HG02938 (cell line): ENCODE measurements around the gene PPP4R3B.

Source experiments
- ATAC-seq: cut with Tn5 transposase; IDR thresholded peaks from one replicate; pipeline ENCODE4 v1.9.1; 2021; ENCODE audit warnings: mild to moderate bottlenecking, moderate library complexity; ENCODE audit not compliant: unreplicated experiment

The PPP4R3B gene

DNA sequence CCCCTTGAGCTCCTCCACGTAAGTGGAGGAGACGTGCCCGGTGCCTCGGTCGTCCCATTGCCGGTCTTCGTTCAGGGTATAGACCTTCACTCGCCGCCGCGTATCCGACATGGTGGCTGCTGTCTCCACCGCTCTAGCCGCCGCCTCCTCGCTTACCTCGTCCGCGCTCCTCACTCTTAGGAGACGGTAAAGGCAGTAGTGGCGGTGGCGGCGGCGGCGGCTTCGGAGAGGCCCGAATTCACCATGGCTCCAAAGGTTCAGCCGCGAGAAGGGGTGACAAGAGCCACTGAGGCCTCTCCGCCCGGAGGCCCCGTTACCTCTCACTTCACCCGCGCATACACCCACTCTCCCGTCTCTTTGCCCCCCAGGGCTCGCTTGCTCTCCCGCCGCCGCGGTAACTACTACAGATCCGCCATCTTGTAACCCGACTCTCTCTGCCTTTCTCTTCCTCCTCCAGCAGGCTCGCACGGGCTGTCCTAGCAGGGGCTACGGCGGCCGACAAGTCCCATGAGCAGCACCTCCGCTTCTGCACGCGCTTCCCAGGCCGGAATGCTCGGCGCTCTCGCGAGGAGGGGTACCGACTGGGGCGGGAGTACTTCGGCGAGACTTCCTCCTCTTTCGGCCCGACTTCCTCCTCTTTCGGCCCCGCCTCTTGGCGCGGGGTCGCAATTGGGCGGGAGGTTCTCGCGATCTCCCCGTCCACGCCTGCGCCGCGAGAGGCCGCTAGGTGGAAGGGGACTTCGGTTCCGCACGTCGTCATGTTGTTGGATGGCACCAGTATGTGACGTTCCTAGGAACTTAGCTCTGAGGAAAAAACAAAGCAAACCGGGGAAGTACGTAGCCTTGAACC, at the start of gene PPP4R3B:
TSS of gene PPP4R3B (minus strand) at position 448 of the 850 bp plus-strand sequence. CDS start at position 111, 337 bp downstream.
- peak; percentile 74 for ATAC-seq

GRCh38 chr2:55653255-55653654, 35.8 kb upstream of the PPP4R3B start:
- no peak for ATAC-seq

- ATAC-seq, result no peak
These were observed 31.8 kb upstream of the PPP4R3B start for GRCh38 chr2:55649211-55649610.

GRCh38 chr2:55636831-55637230, 19.4 kb upstream of the PPP4R3B start:
- no peak for ATAC-seq

- ATAC-seq, result no peak
These were observed 11.5 kb upstream of the PPP4R3B start for GRCh38 chr2:55628931-55629330.

GRCh38 chr2:55627915-55628314, 10.5 kb upstream of the PPP4R3B start:
- ATAC-seq, result no peak

DNA sequence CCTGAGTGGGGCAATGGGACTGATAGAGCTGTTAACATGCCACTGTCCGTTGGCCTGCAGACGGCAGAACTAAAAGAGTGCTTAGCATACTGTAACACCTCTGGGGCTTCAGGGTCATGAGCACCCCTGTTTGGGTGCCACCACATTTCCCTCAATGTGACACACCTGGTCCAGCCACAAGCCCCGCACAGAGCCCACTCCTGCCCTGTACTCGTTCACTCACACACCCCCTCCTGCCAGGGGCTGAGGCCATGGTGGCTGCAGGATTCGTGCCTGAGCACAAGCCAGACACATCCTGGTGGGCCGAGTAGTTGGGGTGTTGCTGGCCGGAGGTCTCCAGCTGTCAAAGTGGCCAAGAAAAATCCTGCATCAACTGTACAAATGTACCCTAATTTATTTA, 4.4 kb upstream of the PPP4R3B start:
- no peak for ATAC-seq

DNA sequence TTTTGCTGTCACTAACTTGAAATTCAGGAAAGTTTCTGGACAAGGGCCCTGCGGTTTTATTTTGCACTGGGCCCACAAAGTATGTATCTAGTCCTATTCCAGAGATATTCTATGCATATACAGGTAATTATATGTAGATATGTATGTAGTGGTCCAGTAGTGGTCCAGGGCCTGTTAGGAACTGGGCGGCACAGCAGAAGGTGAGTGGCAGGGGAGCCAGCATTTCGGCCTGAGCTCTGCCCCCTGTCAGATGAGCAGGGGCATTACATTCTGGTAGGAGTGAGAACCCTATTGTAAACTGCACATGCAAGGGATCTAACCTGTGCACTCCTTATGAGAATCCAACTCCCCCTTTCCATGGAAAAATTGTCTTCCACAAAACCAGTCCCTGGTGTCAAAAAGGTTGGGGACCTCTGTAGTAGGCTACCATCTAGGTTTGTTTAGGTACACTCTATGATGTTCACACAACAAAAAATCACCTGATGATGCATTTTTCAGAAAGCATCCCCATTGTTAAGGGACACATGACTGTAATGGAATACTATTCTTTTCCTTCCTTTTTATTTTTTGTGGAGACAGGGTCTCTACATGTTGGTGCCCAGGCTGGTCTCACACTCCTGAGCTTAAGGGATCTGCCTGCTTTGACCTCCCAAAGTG, 2.8 kb upstream of the PPP4R3B start:
- ATAC-seq, result no peak

GRCh38 chr2:55618275-55619055, 1.0 kb upstream of the PPP4R3B start:
- peak; percentile 35 for ATAC-seq

GRCh38 chr2:55618025-55618274, 528 bp upstream of the PPP4R3B start:
- no peak for ATAC-seq

GRCh38 chr2:55616551-55617174, 759 bp downstream of the PPP4R3B start:
- peak; percentile 27 for ATAC-seq

DNA sequence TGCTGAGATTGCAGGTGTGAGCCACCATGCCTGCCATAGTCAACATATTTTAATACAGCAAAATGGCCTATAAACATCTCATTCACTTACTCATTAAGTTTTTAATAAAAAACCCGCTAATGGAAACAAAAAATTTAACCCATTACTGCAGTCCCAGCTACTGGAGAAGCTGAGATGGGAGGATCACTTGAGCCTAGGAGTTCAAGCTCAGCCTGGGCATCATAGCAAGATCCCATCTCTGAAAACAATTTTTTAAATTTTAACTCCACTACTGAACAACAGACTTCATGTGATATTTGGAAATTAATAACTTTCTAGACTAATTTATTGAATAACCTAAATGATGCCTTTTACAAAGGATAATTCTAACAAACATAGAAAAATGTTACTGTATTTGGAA, 5.4 kb downstream of the PPP4R3B start:
- ATAC-seq, result no peak

DNA sequence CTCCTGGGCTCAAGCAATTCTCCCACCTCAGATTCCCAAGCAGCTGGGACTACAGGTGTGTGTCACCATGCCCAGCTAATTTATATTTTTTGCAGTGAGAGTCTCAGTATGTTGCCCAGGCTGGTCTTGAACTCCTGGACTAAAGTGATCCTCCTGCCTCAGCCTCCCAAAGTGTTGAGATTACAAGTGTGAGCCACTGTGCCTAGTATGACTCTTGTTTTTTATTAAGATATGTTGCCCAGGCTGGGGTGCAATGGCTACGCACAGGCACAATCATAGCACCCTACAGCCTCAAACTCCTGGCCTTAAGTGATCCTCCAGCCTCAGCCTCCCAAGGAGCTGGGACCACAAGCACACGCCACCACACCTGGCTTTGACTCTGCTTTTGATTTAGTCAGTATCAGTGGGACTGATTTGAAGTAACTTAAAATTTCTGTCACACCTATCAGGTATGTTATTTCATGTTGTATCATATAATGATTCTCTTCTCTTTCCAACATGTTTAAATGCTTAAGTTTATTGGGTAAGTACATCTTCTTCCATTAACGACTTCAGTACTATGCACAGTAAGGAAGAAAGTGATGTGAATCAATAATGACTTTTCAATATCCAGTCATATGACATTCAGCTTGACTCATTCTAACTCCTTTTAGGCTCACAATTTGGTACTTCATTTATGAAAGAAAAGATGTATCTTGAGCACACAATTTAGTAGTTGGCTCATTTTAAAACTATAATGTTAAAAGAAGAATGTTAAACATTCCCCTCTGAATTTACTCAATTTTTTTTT, 6.3 kb downstream of the PPP4R3B start:
- no peak for ATAC-seq

- ATAC-seq, result no peak
These were observed 7.4 kb downstream of the PPP4R3B start for GRCh38 chr2:55609938-55610578.

DNA sequence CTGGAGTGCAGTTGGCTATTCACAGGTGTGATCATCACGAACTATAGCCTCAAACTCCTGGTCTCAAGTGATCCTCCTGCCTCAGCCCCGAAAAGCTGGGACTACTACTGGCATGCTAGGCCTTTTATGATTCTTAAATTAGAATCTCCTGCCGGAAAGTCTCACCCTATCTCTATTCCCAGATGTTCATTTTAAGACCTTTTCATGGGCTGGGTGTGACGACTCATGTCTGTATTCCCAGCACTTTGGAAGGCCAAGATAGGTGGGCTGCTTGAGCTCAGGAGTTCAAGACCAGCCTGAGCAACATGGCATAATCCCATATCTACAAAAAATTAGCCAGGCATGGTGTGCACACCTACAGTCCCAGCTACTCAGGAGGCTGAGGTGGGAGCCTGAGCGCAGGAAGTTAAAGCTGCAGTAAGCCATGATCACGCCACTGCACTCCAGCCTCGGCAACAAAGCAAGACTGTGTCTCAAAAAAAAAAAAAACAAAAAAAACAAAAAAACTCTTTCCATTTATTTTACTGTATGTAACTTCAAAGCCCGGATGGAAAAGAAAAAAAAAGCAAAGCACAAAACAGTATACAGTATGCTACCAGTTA, 8.1 kb downstream of the PPP4R3B start:
- ATAC-seq, result no peak

DNA sequence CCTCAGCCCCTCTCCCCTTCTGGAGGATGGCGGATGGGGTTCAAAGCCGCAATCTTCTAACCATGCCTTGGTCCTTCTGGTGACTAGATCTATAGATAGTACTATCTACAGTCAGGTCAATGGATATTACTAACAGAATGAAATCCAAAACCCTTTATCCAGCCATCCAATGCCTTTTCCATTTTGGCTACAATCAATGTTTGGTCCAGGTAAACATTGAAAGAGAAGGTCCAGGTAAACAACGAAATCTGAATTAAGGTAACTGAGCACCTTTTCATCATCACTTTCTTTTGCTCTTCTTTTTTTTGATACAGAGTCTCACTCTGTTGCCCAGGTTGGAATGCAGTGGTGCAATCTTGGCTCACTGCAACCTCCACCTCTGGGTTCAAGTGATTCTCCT, 9.7 kb downstream of the PPP4R3B start:
- ATAC-seq, result no peak

- no peak for ATAC-seq
These were observed 13.3 kb downstream of the PPP4R3B start for GRCh38 chr2:55604027-55604565.

DNA sequence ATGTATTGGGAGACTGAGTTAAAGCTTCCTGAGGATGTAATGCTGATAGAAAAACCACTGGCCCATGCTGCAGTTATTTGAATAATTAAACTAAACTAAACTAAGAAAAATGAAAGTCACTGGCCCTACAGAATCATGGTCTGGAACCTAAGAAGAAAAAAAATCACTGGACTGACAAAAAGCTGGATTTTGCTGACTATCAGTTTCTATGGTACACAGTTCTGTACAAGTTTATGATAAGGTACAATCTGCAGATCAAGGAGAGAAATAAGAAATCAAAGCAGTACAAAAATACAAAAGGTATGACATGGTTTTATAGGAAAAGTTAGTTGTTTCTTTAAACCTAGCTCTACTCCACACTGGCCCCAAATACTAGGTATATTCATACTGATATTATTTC, 15.6 kb downstream of the PPP4R3B start:
- no peak for ATAC-seq

- ATAC-seq, result no peak
These were observed 19.2 kb downstream of the PPP4R3B start for GRCh38 chr2:55598056-55598795.
